NCI-H2107 treated with DMSO at 0.1 percent for 48 hours (cell line): ENCODE results near the gene CTH.
"Not testable (repeated sequence)": the region's sequence is repeated elsewhere in the genome, so short reads cannot be mapped to it uniquely, and the experiment has no call there.

Experiments used
- DNase-seq: peaks from one replicate; lab custom pipeline; 2025; ENCODE audit not compliant: unreplicated experiment; lab: John Stamatoyannopoulos, UW

The CTH gene

DNA sequence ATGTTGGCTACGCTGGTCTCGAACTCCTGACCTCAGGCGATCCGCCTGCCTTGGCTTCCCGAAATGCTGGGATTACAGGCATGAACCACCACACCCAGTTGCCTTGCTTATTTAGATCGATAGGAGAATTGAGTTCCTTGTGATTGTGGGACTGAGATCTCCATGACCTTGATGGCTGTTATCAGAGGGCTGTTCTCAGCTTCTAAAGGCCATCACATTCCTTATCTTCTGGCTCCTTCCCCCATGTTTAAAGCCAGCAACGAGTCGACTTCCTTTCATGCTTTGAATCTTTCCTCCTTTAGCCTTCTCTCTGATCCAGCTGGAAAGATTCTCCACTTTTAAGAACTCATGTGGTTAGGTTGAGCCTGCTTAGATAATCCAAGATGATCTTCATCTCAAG lies 38.0 kb downstream of the CTH start:
- no peak for DNase-seq

DNA sequence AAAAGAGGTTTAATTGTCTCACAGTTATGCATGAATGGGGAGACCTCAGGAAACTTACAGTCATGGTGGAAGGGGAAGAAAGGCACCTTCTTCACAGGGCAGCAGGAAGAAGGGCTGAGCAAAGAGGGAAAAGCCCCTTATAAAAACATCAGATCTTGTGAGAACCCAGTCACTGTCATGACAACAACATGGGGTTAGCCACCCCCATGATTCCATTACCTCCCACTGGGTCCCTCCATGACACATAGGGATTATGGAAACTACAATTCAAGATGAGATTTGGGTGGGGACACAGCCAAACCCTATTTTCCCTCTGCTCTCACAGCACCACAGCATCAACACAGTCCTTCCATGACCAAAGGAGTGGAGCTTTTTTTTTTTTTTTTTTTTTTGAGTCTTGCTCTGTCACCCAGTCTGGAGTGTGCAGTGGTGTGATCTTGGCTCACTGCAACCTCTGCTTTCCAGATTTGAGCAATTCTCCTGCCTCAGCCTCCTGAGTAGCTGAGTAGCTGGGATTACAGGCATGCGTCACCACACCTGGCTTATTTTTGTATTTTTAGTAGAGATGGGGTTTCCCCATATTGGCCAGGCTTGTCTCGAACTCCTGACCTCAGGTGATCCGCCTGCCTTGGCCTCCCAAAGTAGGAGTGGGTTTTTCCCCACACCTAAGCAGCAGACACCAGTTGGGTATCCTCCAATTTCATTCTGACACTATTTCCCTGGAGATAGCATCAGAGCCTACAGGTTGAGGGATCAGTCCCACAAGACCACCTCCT lies 41.3 kb downstream of the CTH start:
- not testable (repeated sequence) for DNase-seq

DNA sequence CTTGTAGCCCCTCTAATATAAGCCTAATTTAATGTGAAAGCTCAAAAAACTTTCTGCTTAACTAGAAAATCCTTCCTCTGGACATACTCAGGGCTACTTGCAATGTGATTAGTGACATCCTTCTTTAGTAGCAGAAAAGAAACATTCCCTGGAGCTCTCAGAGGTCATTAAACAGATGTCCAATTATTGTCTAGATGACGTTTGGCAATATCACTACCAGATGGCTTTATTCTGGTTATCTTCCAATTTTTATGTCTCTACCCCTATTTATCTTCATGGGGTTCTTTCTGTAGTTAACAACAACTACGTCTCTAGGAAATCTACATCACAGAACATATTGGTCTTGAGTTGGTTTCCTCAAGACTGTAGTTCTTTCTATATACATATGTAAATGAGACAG lies 44.2 kb downstream of the CTH start:
- DNase-seq: no peak

DNA sequence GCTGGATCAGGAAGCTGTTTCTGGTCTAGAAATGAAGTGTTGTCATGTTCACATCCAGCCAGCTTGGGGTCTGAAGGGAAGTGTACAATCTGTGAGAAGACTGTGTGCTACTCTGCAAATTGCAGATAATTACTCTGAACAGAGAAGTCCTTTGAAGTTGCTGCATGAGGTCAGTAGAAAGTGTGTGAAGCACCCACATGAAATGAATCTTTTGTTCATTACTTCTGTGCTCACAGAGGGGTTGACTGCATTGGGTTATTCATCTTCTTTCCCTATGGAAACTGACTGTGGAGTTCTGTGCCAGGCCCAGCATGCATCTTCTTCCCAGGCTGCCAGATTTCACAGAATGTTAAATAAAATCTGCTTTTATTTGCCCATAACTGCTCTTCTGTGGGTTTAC lies 47.1 kb downstream of the CTH start:
- no peak for DNase-seq

DNA sequence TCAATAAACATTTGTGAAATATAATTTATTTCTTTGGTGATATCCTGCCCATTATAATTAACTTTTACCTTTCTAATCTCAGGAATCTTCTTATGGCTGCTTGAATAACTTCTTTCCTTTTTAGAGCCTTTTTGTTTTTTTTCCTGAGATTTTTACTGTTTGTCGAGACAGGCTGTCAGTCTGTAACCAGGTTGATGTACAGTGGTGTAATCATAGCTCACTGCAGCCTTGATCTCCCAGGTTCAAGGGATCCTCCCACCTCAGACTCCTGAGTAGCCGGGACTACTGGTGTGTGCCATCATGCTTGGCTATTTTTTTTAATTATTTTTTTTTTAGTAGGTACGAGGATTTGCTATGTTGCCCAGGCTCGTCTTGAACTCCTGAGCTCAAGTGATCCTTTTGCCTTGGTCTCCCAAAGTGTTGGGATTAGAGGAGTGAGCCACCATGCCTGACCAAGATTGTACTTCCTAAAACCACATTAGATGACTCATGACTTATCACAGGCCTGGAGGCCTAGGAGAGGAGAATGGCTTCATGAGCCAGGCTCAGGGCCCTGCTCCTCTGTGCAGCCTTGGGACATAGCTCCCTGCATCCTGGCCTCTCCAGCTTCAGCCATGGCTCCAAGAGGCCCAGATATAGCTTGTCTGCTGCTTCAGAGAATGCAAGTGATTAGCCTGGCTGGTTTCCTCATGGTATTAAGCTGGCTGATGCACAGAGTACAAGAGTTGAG lies 48.6 kb downstream of the CTH start:
- no peak for DNase-seq

DNA sequence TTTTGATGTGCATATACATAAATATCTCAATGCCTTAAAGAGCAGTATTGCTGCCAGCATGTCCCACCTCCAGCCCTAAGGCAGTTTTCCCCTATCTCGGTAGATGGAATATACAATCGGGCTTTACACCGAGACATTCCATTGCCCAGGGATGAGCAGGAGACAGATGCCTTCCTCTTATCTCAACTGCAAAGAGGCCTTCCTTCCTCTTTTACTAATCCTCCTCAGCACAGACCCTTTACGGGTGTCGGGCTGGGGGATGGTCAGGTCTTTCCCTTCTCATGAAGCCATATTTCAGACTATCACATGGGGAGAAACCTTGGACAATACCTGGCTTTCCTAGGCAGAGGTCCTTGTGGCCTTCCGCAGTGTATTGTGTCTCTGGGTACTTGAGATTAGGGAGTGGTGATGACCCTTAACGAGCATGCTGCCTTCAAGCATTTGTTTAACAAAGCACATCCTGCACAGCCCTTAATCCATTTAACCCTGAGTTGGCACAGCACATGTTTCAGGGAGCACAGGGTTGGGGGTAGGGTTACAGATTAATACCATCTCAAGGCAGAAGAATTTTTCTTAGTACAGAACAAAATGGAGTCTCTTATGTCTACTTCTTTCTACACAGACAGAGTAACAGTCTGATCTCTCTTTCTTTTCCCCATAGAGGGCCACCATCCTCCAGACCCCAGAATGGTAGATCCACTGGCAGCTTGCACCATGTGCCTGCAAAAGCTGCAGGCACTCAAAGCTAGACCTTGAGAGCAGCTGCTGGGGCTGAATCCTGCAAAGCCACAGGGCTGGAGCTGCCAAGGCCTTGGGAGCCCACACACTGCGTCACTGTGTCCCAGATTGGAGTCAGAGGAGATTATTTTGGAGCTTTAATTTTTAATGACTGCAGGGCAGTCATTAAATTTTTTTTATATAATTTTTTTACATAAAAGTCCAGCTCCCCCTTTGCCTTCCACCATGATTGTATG lies 50.0 kb downstream of the CTH start:
- not testable (repeated sequence) for DNase-seq

DNA sequence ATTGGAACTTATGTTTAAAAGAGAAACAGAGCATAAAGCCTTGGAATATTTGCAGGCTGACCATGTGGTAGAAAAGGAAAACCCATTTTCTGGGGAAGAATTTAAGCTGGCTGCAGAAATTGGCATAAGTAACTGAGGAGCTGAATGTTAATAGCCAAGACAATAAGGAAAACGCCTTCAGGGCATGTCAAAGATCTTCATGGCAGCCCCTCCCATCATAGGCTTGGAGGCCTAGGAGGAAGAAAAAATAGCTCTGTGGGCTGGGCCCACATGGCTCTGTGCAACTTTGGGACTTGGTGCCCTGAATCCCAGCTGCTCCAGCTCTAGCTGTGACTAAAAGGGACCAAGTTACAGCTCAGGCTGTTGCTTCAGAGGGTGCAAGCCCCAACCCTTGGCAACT lies 51.5 kb downstream of the CTH start:
- no peak for DNase-seq

DNA sequence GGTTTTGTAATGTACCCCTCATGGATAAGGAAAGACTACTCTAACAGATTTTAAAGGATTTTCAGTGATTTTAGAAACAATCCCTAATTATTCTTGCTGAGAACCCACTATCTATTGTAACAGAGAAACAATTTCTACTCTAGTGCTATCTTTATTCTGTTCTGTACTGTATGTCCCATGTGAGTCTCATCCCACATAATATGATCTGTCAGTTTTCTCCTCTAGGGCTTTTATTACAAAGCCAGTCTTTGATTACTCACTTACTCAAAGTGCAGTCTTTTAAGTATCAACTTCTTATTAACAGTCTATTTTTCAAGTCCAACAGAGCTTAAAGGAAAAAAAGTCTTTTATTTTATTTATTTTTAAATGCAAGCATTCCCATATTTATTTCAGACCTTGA lies 54.8 kb downstream of the CTH start:
- no peak for DNase-seq

DNA sequence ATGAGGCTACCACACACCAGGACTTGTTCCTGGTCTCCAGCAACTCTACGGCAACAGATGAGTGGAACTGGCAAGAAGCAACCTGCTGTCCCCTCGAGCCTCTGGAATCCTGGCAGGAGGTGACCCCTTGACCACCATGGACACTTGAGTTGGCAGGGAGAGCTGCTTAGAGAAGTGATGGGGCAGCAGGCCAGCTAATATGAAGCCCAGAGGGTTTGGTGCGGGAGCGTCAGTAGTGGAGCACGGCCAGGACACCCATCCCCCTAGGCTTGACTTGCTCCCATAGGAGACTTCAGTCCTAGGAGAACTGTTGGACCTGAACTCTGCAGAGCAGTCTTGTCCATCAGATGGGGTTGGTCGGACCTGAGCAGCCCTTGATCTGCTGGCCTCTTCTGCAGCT lies 56.5 kb downstream of the CTH start:
- DNase-seq: no peak

DNA sequence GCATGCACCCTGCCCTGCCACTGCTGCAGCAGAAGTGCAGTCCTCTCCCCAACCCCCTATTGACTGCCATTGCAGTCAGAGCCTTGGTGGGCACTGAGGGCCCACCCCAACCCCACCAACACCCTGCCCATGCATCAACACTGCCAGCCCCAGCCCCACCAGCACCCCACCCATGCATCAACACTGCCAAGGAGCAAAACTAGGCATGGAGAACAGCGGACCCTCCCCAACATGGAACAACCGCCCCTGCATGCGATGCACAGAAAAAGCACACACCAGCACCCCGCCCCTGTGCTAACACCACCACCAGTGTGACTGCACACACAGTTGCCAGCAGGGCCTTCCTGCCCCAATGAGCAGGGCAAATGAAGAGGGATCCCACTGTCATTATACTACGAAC lies 57.1 kb downstream of the CTH start:
- DNase-seq: no peak

DNA sequence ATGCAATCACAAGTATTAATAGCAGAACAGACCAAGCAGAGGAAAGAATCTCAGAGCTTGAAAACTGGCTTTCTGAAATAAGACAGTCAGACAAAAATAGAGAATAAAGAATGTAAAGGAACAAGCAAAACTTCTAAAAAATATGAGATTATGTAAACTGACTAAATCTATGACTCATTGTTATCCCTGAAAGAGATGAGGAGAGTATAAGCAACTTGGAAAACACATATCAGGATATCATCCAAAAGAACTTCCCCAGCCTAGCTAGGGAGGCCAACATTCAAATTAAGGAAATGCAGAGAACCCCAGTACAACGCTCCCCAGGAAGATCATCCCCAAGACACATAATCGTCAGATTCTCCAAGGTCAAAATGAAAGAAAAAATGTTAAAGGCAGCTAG lies 58.1 kb downstream of the CTH start:
- not testable (repeated sequence) for DNase-seq

DNA sequence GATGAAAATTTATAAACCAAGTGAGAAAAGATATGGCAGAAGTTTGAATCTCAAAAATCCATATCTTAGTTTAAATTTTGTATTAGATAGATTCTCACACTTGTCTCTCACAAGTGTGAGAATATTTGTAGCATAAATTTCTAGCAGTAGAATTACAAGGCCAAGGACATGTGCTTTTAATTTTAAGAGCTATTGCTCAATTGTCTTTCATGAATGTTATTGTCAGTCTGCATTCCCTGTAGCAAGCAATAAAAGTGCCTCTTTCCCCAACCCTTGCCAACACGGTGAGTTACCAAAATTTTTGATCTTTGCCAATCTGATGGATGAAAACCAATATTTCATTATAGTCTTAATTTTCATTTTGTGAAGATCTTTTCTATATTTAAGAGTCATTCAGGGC lies 64.0 kb downstream of the CTH start:
- DNase-seq: no peak

DNA sequence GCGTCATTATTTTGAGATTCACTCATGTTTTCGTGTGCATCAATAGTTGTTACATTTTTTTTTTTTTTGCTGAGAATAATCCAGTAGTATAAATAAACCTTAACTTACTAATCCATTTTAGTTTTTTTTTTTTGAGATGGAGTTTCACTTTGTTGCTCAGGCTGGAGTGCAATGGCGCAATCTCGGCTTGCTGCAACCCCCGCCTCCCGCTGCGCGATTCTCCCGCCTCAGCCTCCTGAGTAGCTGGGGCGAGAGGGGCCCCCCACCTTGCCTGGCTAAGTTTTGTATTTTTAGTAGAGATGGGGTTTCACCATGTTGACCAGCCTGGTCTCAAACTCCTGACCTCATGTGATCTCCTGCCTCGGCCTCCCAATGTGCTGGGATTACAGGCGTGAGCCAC lies 66.0 kb downstream of the CTH start:
- DNase-seq: no peak

DNA sequence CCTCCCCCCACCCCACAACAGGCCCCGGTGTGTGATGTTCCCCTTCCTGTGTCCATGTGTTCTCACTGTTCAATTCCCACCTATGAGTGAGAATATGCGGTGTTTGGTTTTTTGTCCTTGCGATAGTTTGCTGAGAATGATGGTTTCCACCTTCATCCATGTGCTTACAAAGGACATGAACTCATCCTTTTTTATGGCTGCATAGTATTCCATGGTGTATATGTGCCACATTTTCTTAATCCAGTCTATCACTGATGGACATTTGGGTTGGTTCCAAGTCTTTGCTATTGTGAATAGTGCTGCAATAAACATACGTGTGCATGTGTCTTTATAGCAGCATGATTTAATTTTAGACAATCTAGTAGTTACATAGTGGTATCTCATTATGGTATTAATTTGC lies 66.8 kb downstream of the CTH start:
- DNase-seq: not testable (repeated sequence)

DNA sequence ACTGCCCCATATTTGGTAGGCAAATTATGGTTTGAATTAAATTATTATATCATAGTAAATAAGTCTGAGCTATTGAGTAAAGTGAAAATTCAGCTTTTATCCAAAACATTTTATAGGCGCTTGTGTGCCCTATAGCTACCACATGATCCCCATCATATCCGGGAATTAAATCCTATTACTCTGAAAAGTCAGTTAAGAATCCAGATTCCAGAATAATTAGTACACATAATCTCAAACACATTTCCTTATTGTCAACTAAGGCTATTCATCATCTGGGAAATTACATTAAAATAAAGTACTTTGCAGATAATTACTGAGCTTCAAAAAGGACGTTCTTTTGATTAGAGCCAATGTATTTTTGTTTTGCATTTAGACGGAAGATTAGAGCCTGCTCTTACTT lies 72.3 kb downstream of the CTH start:
- DNase-seq: no peak

DNA sequence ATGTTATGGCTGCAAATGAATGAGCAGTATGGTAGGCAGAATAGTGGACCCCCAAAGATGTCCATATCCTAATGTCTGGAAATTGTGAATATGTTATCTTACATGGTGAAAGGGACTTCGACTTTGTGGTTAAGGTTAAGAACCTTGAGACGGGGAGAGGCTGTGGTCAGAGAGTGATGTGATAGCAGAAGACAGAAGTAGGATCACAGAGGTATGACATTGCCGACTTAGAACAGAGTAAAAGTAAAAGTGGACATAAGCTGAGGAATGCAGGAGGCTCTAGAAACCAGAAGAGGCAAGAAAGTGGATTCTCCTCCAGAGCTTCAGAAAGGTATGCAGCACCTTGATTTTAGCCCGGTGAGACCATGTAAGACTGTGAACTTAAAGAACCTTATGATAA lies 74.6 kb downstream of the CTH start:
- no peak for DNase-seq

DNA sequence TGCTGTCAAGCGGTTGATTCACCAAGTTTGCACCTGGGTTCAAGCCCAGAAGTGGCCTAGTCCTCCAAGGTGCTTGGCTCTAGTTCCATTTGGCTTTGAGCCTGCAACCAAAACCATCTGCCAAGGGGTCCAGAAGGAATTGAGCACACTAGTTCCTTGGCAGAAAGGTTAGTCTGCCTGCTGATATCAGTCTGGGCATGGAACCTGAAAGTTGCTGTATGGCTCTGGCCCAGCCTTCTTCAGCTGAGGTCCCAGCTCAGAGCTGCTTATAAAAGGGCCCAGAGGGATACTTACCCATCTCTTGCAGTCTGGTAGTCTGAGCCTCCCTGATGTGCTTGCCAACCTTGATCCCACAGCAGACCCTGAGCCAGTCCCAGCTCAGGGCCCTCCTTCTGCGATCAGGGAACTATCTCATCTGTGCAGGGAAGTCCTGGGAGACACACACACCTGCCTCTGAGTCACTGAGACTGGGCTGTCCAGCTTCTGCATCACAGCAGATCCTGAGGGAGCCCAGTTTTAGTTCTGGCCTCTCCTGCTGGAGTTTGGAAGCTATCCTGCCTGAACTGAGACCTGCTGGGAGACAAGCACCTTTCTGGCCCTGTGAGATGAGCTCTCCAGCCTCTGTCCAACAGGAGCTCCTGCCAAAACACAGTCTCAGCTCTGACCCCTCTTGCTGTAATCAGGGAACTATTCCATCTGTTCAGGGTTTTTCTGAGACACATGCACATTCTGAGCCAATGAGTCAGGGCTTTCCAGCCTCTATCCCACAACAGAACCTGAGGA lies 75.8 kb downstream of the CTH start:
- DNase-seq: no peak

DNA sequence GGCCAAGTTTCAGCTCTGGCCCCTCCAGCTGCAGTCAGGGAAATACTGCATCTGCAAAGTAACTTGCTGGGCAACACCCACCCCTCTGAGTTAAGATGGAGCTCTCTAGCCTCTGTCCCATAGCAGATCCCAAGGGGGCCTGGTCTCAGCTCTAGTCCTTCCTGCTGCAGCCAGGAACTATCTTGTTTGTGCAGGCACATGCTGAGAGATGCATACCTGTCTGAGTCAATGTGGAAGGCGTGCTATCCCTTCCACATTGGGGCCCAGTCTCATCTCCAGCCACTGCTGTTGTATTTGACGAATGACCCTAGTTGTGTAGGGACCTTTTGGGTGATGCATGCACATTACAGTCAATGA lies 76.4 kb downstream of the CTH start:
- no peak for DNase-seq

DNA sequence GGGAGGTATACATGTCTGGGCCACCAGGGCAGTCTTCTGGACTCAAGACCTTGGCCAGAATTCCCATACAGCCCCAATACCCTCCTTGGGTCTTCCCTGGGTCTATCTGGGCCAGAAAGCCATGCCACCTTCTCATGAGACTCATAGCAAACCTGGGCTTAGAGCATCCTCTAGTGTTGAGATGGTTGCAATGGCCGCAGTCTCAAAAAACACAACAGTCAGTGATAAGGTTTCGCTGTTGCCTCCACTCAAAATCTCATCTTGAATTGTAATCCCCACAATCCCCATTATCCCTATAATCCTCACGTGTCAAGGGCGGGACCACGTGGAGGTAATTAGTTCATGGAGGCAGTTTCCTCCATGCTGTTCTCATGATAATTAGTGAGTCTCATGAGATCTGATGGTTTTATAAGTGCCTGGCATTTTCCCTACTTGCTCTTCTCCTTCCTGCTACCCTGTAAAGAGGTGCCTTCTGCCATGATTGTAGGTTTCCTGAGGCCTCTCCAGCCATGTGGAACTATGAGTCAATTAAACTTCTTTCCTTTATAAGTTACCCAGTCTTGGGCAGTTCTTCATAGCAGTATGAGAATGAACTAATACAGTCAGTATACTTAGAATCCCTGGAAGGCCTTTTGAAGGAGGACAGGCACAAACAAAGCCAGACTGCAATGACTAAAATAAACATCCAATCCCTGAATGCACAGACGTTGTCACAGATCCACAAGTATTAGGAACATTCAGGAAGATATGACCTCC lies 77.0 kb downstream of the CTH start:
- peak; percentile 69 for DNase-seq
